GM18870 (cell line): ENCODE results near the gene ARID3C.

Source experiments
- ATAC-seq: cut with Tn5 transposase; IDR thresholded peaks from one replicate; pipeline ENCODE4 v1.9.1; 2021; ENCODE audit warnings: moderate library complexity; ENCODE audit not compliant: unreplicated experiment

Gene ARID3C

GRCh38 chr9:34579808-34580163, 49.1 kb downstream of the ARID3C start:
- no peak for ATAC-seq

- ATAC-seq = no peak
These were observed 49.6 kb downstream of the ARID3C start for GRCh38 chr9:34579104-34579807.

- ATAC-seq = no peak
These were observed 50.4 kb downstream of the ARID3C start for GRCh38 chr9:34578241-34579103.

GRCh38 chr9:34577400-34578240, 51.2 kb downstream of the ARID3C start:
- no peak for ATAC-seq

- no peak for ATAC-seq
These were observed 52.1 kb downstream of the ARID3C start for GRCh38 chr9:34576597-34577399.

GRCh38 chr9:34575862-34576596, 52.8 kb downstream of the ARID3C start:
- no peak for ATAC-seq

- ATAC-seq = no peak
These were observed 53.6 kb downstream of the ARID3C start for GRCh38 chr9:34575241-34575640.

GRCh38 chr9:34574571-34574970, 54.3 kb downstream of the ARID3C start:
- no peak for ATAC-seq

- no peak for ATAC-seq
These were observed 55.1 kb downstream of the ARID3C start for GRCh38 chr9:34573599-34574325.

GRCh38 chr9:34572628-34573027, 56.2 kb downstream of the ARID3C start:
- no peak for ATAC-seq

- no peak for ATAC-seq
These were observed 56.8 kb downstream of the ARID3C start for GRCh38 chr9:34572092-34572491.

GRCh38 chr9:34571481-34571810, 57.4 kb downstream of the ARID3C start:
- ATAC-seq = no peak
